Activated T-cell treated with anti-CD3 and anti-CD28 coated beads, Interleukin-2, amount 50 U/mL, for 4 hours (primary cell): ENCODE measurements around the gene CHST4. TPM values are rescaled to one million over a fixed set of nuclear protein-coding genes. Genes with fewer than 3 reads are reported as not detected.
"Not testable (repeated sequence)": the region's sequence is repeated elsewhere in the genome, so short reads cannot be mapped to it uniquely, and the experiment has no call there.

ENCODE experiments used
- ATAC-seq, 2 donors: fragments of 200-7000 bp; cut with Tn5 transposase; one replicate each; pipeline ENCODE4 v1.10.0; 2021
- DNase-seq: peaks from one replicate; pipeline ENCODE4 v3.0.0-alpha.2; 2020
- H3K27me3 Mint-ChIP-seq: one replicate; pipeline ENCODE4 v1.8.0; 2021; ENCODE audit warnings: low read depth, mixed read lengths
- H3K36me3 Mint-ChIP-seq: one replicate; pipeline ENCODE4 v1.8.0; 2022; ENCODE audit warnings: mixed read lengths; ENCODE audit not compliant: insufficient read depth
- H3K4me1 Mint-ChIP-seq: one replicate; pipeline ENCODE4 v1.8.0; 2021; ENCODE audit warnings: low read depth, mixed read lengths
- H3K4me3 Mint-ChIP-seq: one replicate; pipeline ENCODE4 v1.8.0; 2021; ENCODE audit warnings: mild to moderate bottlenecking, moderate library complexity, mixed read lengths
- H3K9me3 Mint-ChIP-seq: one replicate; pipeline ENCODE4 v1.8.0; 2021; ENCODE audit warnings: mixed read lengths
- total RNA-seq, 3 donors: library from RNA; stranded (reverse); gene quantifications; one replicate each; pipeline ENCODE4 v1.2.1, GENCODE V29; 2021

Gene CHST4
- total RNA-seq, 3 donors from 2014 or later: 0.16 TPM; not detected in 2

DNA sequence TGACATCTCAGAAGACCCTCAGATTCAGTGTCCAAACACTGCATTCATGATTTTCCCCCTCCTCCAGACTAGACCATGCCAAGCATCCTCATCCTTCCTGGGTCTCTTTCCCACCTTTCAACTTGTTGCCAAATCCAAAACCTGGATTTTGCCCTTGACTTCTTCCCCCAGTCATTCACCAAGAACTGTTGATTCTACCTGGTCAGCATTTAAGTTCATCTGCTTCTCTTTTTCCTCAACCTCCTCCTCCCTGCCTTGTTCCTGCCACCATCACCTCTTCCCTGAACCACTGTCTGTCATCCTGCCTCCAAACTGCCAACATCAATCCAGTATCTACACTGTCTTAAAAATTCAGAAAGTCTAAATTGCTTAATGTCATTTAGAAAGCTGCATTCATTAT, 20.9 kb downstream of the CHST4 start:
- no peak for ATAC-seq
- peaks cover 2% of the 10 kb centered on the region for H3K4me1 Mint-ChIP-seq
- H3K9me3 Mint-ChIP-seq: no peaks in the 10 kb centered on the region
- no peak for DNase-seq
- H3K27me3 Mint-ChIP-seq: peaks cover 9% of the 10 kb centered on the region
- no peak overlapping the region for H3K4me3 Mint-ChIP-seq
- H3K36me3 Mint-ChIP-seq: no peaks in the 10 kb centered on the region

DNA sequence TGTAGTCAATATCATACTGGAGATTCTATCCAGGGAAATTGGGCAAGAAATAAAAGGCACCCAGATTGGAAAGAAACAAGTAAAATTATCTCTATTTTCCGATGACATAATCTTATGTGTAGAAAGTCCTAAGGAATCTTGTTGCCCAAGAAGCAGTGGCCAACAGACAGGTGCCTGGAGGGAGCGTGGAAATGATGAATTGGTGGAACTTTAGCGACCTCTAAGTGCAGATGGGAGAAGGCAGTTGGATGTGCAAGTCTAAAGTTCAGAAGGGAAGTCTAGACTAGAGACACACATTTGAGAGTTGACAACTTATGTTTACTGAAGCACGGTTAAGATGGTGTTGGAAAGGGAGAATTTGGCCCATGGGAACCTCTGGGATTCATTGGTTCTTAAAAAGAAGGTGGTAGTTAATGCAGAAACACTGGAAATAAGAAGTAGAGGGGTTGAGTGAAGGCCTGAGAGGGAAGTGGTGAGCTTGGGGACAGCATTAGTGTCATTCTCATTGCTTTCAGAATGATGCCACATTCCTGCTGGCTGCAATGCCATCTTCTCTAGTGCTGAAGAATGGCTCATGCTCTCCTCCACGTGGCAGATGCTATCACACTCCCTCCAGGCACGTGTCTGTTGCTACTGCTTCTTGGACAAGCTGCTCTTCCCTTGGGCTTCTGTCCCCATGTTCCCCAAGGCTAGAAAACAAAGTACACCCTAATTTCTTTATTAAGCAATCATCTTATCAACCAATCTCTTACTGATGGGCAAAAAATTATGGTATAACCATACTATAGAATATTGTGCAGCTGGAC, 26.7 kb downstream of the CHST4 start:
- ATAC-seq (no peak), DNase-seq (no peak)
- H3K4me1 Mint-ChIP-seq: no peaks in the 10 kb centered on the region
- no peaks in the 10 kb centered on the region for H3K36me3 Mint-ChIP-seq
- no peak overlapping the region for H3K4me3 Mint-ChIP-seq
- peaks cover 6% of the 10 kb centered on the region for H3K27me3 Mint-ChIP-seq
- no peaks in the 10 kb centered on the region for H3K9me3 Mint-ChIP-seq

DNA sequence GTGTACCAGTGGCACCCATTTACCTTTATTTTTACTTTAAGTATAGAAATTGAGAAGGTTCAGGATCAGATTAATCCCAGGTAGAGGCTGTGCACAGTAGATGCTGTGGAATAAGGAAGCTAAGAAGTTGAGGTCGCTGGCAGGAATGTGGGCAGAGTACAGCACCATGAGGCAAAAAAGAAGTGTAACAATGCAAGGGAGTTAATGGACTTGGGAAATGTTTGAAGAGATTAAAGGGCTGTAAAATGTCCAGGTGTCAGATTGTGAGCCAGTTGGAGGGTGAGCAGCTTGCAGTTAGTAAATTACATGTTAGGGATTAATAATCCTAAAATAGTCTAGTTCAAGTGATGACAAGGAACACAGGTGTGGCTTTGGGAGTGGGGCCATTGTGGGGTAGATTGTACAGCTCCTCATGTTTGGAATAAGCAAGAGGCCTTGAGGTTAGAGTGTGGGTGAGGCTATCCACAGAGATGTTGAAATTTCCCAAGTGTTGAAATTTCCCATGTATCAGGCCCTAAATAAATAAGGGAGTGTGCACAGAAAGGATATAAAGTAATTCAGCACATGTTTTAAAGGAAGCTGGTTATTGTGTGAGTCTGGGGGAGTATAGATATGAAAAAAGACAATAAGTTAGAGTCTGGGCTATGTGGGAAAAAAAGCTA, 29.1 kb downstream of the CHST4 start:
- Mint-ChIP-seq H3K9me3 (no peaks in the 10 kb centered on the region), H3K4me3 (no peak overlapping the region), H3K36me3 (no peaks in the 10 kb centered on the region), H3K27me3 (peaks cover 2% of the 10 kb centered on the region), H3K4me1 (no peaks in the 10 kb centered on the region)
- DNase-seq (no peak), ATAC-seq (no peak)

DNA sequence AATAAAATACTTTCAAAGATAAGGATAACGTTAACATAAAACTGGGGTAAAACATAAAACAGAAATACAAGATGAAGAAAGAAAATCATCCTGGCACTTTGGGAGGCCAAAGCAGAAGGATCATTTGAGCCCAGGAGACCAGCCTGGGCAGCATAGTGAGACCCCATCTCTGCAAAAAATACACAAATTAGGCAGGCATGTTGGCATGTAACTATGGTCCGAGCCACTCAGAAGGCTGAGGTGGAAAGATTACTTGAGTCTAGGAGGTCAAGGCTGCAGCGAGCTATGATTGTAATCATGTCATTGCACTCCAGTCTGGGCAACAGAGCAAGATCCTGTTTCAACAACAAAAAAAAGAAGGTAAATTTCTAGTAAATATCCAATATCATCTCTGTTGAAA, 31.1 kb downstream of the CHST4 start:
- ATAC-seq (no peak), DNase-seq (no peak)
- Mint-ChIP-seq H3K36me3 (no peaks in the 10 kb centered on the region), H3K4me1 (no peaks in the 10 kb centered on the region), H3K9me3 (peaks cover 4% of the 10 kb centered on the region), H3K4me3 (no peak overlapping the region), H3K27me3 (no peaks in the 10 kb centered on the region)

GRCh38 chr16:71557954-71558582, 31.8 kb downstream of the CHST4 start:
- DNase-seq (no peak), ATAC-seq (no peak)
- Mint-ChIP-seq H3K27me3 (no peaks in the 10 kb centered on the region), H3K9me3 (peaks cover 8% of the 10 kb centered on the region), H3K36me3 (no peaks in the 10 kb centered on the region), H3K4me3 (no peak overlapping the region), H3K4me1 (no peaks in the 10 kb centered on the region)

- DNase-seq (no peak), ATAC-seq (no peak)
- peaks cover 8% of the 10 kb centered on the region for H3K9me3 Mint-ChIP-seq
- no peaks in the 10 kb centered on the region for H3K27me3 Mint-ChIP-seq
- no peaks in the 10 kb centered on the region for H3K36me3 Mint-ChIP-seq
- H3K4me3 Mint-ChIP-seq: no peak overlapping the region
- H3K4me1 Mint-ChIP-seq: peaks cover 7% of the 10 kb centered on the region
Observed at GRCh38 chr16:71559855-71560254, 33.6 kb downstream of the CHST4 start.

- not testable (repeated sequence) for H3K9me3 Mint-ChIP-seq, H3K27me3 Mint-ChIP-seq, DNase-seq, ATAC-seq, H3K36me3 Mint-ChIP-seq, H3K4me3 Mint-ChIP-seq
- peaks cover 16% of the 10 kb centered on the region for H3K4me1 Mint-ChIP-seq
Observed at GRCh38 chr16:71561886-71562285, 35.7 kb downstream of the CHST4 start.

GRCh38 chr16:71562552-71562951, 36.3 kb downstream of the CHST4 start:
- peaks cover 16% of the 10 kb centered on the region for H3K4me1 Mint-ChIP-seq
- H3K36me3 Mint-ChIP-seq: no peaks in the 10 kb centered on the region
- DNase-seq (no peak), ATAC-seq (no peak)
- H3K27me3 Mint-ChIP-seq: no peaks in the 10 kb centered on the region
- no peak overlapping the region for H3K4me3 Mint-ChIP-seq
- peaks cover 8% of the 10 kb centered on the region for H3K9me3 Mint-ChIP-seq

GRCh38 chr16:71564335-71564967, 38.2 kb downstream of the CHST4 start:
- ATAC-seq: no peak
- Mint-ChIP-seq H3K4me3 (peak overlapping the region; percentile 89), H3K4me1 (peaks cover 16% of the 10 kb centered on the region), H3K27me3 (no peaks in the 10 kb centered on the region), H3K36me3 (no peaks in the 10 kb centered on the region), H3K9me3 (peaks cover 8% of the 10 kb centered on the region)
- no peak for DNase-seq

DNA sequence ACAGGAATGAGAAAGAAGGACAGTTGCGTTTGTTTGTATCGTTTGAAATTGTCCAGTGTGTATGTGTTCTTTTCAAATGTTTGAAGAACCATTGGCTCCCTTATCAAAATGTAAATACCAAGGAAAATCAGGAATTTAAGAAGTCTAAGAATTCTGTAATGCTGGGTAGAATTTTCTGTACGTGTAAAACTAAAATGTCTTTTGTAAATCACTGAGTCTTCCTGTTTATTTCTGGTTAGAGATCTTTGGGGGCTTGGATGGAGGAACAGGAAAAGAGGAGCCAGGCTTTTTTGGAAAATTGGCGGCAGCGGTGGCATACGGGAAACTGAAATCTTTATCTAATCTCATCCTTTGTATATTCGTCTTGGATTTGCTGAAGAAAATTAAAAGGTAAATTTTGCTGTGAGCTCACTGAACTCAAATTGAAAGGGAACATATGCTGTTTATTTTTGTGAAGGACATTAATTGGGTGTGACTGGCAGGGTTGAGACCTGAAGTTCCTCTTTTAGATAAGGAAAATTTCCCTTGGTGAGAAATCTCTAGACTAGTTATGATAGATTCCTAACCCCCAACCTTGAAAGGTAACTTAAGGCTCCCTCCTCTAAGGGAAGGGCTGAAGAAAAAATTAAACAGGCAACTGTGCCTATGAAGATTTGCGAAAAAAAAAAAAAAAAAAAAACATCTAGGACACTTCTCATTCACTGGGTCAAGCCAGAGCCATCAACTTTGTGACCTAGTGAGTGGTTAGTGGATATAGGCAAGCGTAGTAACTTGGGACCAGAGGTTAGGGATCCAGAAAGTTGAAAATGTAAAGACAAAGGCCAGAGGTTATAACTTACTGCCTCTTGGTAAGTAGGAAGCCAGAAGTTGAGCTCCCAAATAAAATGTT, 39.8 kb downstream of the CHST4 start:
- ATAC-seq: no peak
- Mint-ChIP-seq H3K9me3 (peaks cover 8% of the 10 kb centered on the region), H3K4me3 (peak overlapping the region; percentile 89), H3K27me3 (no peaks in the 10 kb centered on the region), H3K36me3 (no peaks in the 10 kb centered on the region), H3K4me1 (peaks cover 16% of the 10 kb centered on the region)
- DNase-seq: no peak

GRCh38 chr16:71567931-71568330, 41.7 kb downstream of the CHST4 start:
- DNase-seq: no peak
- no peaks in the 10 kb centered on the region for H3K27me3 Mint-ChIP-seq
- peaks cover 16% of the 10 kb centered on the region for H3K4me1 Mint-ChIP-seq
- H3K9me3 Mint-ChIP-seq: no peaks in the 10 kb centered on the region
- no peaks in the 10 kb centered on the region for H3K36me3 Mint-ChIP-seq
- no peak for ATAC-seq
- no peak overlapping the region for H3K4me3 Mint-ChIP-seq

GRCh38 chr16:71568551-71568950, 42.3 kb downstream of the CHST4 start:
- no peaks in the 10 kb centered on the region for H3K9me3 Mint-ChIP-seq
- no peaks in the 10 kb centered on the region for H3K27me3 Mint-ChIP-seq
- no peak overlapping the region for H3K4me3 Mint-ChIP-seq
- no peak for DNase-seq
- H3K4me1 Mint-ChIP-seq: peaks cover 16% of the 10 kb centered on the region
- H3K36me3 Mint-ChIP-seq: no peaks in the 10 kb centered on the region
- ATAC-seq: no peak

DNA sequence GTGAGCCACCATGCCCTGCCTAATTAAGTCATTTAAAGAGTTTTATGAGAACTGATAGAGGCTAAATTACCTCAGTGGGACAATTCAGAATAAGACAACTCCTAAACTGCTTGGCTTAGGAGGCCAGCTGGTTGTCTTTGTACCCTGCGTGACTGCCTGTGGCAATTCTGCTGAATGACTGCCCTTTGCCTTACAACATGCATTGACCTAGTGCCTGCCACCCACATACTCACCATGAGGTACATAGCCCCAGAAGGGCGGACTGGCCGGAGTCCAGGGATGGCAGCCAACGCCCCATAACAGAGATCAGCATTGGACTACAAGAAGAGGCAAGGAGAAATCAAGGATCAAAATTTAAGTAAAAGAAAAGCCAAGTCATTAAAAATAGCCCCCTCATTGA, 43.4 kb downstream of the CHST4 start:
- Mint-ChIP-seq H3K4me3 (no peak overlapping the region), H3K27me3 (no peaks in the 10 kb centered on the region), H3K4me1 (peaks cover 10% of the 10 kb centered on the region), H3K36me3 (no peaks in the 10 kb centered on the region), H3K9me3 (no peaks in the 10 kb centered on the region)
- DNase-seq: no peak
- no peak for ATAC-seq

DNA sequence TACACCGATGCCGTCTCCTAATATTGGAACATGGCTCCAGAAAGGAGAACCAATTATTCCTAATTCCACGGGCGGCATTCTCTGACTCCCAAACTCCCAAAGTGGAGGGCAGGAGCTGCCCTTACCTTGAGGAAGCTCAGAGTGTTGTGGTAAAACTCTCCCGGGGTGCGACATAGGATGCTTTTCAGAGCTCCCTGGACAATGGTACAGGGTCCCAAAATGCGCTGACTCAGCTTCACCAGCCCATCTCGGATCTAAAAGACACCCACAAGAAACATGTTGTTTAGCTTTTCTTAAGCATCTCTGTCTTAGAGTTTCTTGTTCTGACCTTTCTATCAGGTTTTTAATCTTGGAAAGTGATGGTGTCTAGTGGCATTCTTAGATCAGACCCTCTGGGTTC, 43.9 kb downstream of the CHST4 start:
- H3K9me3 Mint-ChIP-seq: no peaks in the 10 kb centered on the region
- peaks cover 9% of the 10 kb centered on the region for H3K4me1 Mint-ChIP-seq
- no peak for DNase-seq
- no peaks in the 10 kb centered on the region for H3K36me3 Mint-ChIP-seq
- ATAC-seq: no peak
- H3K4me3 Mint-ChIP-seq: no peak overlapping the region
- no peaks in the 10 kb centered on the region for H3K27me3 Mint-ChIP-seq
